HL-60 (cell line): ENCODE data around the gene MAD1L1.

ENCODE experiments used
- DNase-seq, 2 experiments: peaks; one replicate each; pipeline ENCODE4 v3.0.0-alpha.2; 2010 to 2020; ENCODE audit warnings: low read depth in 1 of 2, low spot score in 1 of 2
- H3K27ac ChIP-seq: fragments of 250-450 bp; sonication (Bioruptor Pico); replicated peaks from 2 replicates; pipeline ENCODE4 v1.5.1; 2020; ENCODE audit warnings: mild to moderate bottlenecking, moderate library complexity
- H3K27me3 ChIP-seq: fragments of 250-450 bp; sonication (Bioruptor Pico); 2 replicates; pipeline ENCODE4 v1.5.1; 2021; ENCODE audit warnings: mild to moderate bottlenecking, moderate library complexity; ENCODE audit not compliant: insufficient read depth, poor library complexity, severe bottlenecking
- H3K4me3 ChIP-seq: replicated peaks from 2 replicates; pipeline ENCODE4 v1.5.1; 2011; ENCODE audit warnings: mild to moderate bottlenecking, control low read depth, low read length; ENCODE audit not compliant: insufficient read depth
- GABPA ChIP-seq: IDR thresholded peaks from 2 replicates; pipeline ENCODE4 v1.6.1; 2012; ENCODE audit warnings: low read depth
- POLR2AphosphoS5 ChIP-seq: IDR thresholded peaks from 2 replicates; pipeline ENCODE4 v1.6.1; 2012; ENCODE audit warnings: low read depth
- SPI1 ChIP-seq: IDR thresholded peaks from 2 replicates; pipeline ENCODE4 v1.6.1; 2012; ENCODE audit warnings: low read depth, mild to moderate bottlenecking, borderline replicate concordance
- TF ChIP-seq, protein P1 (sequence below): IDR thresholded peaks from one replicate; pipeline ENCODE4 v1.5.1; 2011; ENCODE audit warnings: low read length, control low read depth, inconsistent platforms; ENCODE audit not compliant: insufficient read depth
- TF ChIP-seq, protein P2 (sequence below): IDR thresholded peaks from 2 replicates; pipeline ENCODE4 v1.6.1; 2012; ENCODE audit warnings: low read depth; ENCODE audit not compliant: insufficient replicate concordance

MAD1L1 gene

DNA sequence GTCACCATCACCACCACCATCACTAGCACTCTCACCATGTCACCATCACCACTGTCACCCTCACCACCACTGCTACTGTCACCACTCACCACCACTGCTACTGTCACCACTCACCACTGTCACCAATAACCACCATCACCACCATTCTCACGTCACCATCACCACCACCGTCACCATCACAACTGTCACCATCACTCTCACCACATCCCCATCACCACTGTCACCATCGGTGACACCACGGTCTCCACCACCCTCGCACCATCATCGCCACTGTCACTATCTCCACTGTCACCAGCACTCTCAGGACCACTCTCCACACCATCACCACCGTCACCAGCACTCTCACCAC is 130.4 kb downstream of the MAD1L1 start:
- no peak overlapping the region for H3K27ac ChIP-seq
- H3K4me3 ChIP-seq = no peak overlapping the region
- TF ChIP-seq GABPA = no peak
- no peak for TF ChIP-seq POLR2AphosphoS5
- TF ChIP-seq, protein P1, sequence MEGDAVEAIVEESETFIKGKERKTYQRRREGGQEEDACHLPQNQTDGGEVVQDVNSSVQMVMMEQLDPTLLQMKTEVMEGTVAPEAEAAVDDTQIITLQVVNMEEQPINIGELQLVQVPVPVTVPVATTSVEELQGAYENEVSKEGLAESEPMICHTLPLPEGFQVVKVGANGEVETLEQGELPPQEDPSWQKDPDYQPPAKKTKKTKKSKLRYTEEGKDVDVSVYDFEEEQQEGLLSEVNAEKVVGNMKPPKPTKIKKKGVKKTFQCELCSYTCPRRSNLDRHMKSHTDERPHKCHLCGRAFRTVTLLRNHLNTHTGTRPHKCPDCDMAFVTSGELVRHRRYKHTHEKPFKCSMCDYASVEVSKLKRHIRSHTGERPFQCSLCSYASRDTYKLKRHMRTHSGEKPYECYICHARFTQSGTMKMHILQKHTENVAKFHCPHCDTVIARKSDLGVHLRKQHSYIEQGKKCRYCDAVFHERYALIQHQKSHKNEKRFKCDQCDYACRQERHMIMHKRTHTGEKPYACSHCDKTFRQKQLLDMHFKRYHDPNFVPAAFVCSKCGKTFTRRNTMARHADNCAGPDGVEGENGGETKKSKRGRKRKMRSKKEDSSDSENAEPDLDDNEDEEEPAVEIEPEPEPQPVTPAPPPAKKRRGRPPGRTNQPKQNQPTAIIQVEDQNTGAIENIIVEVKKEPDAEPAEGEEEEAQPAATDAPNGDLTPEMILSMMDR = no peak
- TF ChIP-seq, protein P2, sequence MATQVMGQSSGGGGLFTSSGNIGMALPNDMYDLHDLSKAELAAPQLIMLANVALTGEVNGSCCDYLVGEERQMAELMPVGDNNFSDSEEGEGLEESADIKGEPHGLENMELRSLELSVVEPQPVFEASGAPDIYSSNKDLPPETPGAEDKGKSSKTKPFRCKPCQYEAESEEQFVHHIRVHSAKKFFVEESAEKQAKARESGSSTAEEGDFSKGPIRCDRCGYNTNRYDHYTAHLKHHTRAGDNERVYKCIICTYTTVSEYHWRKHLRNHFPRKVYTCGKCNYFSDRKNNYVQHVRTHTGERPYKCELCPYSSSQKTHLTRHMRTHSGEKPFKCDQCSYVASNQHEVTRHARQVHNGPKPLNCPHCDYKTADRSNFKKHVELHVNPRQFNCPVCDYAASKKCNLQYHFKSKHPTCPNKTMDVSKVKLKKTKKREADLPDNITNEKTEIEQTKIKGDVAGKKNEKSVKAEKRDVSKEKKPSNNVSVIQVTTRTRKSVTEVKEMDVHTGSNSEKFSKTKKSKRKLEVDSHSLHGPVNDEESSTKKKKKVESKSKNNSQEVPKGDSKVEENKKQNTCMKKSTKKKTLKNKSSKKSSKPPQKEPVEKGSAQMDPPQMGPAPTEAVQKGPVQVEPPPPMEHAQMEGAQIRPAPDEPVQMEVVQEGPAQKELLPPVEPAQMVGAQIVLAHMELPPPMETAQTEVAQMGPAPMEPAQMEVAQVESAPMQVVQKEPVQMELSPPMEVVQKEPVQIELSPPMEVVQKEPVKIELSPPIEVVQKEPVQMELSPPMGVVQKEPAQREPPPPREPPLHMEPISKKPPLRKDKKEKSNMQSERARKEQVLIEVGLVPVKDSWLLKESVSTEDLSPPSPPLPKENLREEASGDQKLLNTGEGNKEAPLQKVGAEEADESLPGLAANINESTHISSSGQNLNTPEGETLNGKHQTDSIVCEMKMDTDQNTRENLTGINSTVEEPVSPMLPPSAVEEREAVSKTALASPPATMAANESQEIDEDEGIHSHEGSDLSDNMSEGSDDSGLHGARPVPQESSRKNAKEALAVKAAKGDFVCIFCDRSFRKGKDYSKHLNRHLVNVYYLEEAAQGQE = no peak
- no peak for TF ChIP-seq SPI1
- no peak for DNase-seq
- H3K27me3 ChIP-seq = no peaks in the 10 kb centered on the region

GRCh38 chr7:2101630-2102374 is 130.9 kb downstream of the MAD1L1 start:
- Histone ChIP-seq H3K4me3 (no peak overlapping the region), H3K27ac (no peak overlapping the region), H3K27me3 (no peaks in the 10 kb centered on the region)
- no peak for DNase-seq
- TF ChIP-seq POLR2AphosphoS5 (no peak), GABPA (no peak), SPI1 (no peak)
- TF ChIP-seq, protein P2 = no peak
- TF ChIP-seq, protein P1 = no peak

DNA sequence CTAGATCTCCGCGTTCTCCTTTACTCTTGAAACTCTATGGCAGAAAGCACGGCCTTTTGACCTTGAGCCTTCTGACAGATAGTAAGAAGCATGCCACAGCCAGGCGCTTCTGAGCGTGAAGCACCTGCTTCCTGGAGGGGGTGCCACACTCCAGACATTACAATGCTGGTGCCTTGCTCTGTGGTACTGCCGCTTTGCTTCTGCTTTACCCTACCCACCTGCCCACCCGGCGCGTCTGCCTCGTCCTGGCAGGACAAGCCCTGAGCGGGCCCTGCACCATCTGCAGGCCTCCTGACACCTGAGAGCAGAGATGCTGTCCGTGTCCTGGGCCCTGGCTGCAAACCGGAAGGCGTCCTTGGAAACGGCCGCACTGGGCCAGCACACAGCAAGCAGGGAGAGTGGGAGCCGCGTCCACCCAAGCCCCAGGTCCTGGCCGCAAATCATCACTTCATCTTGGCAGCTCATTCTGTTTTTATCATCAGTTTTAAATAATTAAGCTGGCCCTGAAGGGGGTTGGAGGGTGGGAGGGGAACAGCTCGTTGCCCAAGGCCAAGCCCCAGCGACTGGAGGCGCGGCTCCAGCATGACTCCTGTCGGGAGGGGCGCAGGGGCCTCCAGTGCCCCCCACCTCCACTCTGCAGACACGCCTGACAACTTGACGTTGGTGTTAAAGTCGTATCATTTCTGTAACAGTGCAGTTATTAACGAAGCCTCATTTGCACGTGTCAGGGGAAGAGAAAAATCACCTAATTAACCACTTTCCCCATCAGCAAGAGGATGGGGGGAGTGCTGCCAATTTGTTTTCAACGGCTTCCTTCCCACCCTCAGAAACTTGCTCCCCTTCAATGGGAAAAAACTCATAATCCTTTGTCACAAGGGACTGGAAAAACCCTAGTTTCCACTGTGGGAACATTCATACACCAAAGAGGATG is 132.2 kb downstream of the MAD1L1 start:
- TF ChIP-seq SPI1 = no peak
- no peak for TF ChIP-seq GABPA

More for the DNA sequence above, 132.2 kb downstream of the MAD1L1 start:
- H3K4me3 ChIP-seq = no peak overlapping the region
- DNase-seq = peak in 1 of 2 experiments; percentile 51
- H3K27me3 ChIP-seq = no peaks in the 10 kb centered on the region
- no peak overlapping the region for H3K27ac ChIP-seq
